ENCODE data around the gene STAT3. TPM values are rescaled to one million over a fixed set of nuclear protein-coding genes. Genes with fewer than 3 reads are reported as not detected.

The STAT3 gene
- total and polyA plus RNA-seq, 9 of the 15 experiments (the other 6 are each of a cell fraction or from before 2014, with no cell fraction given): 90.0 to 179 (median 114) TPM

GRCh38 chr17:42271006-42271778 lies 117.0 kb downstream of the STAT3 start (continued):
- TF ChIP-seq GTF2B (IDR thresholded peaks at IDR 0.05; ENCODE audit: extremely low read depth, insufficient read length) (no peak), ZNF274 (IDR thresholded peaks at IDR 0.05; ENCODE audit: borderline replicate concordance, low read depth, low read length) (no peak), RREB1 (CRISPR knock-in tag; IDR thresholded peaks at IDR 0.05) (no peak), MTA1 (IDR thresholded peaks at IDR 0.05; ENCODE audit: borderline replicate concordance) (no peak), ZNF143 (CRISPR knock-in tag; IDR thresholded peaks at IDR 0.05) (no peak), C11orf30 (IDR thresholded peaks at IDR 0.05; ENCODE audit: low read depth) (0 out of 2 replicates have a peak, but pooled peaks have one; percentile 7), GTF3C2 (IDR thresholded peaks at IDR 0.05; ENCODE audit: borderline replicate concordance, extremely low read depth, insufficient read length) (no peak), CLOCK (CRISPR knock-in tag; IDR thresholded peaks at IDR 0.05; ENCODE audit: borderline replicate concordance) (no peak), SMARCE1 (IDR thresholded peaks at IDR 0.05) (no peak), ZNF212 (CRISPR knock-in tag; IDR thresholded peaks at IDR 0.05) (no peak), BCOR (IDR thresholded peaks at IDR 0.05) (no peak), KAT8 (IDR thresholded peaks at IDR 0.05; ENCODE audit: low read depth) (no peak), EHMT2 (IDR thresholded peaks at IDR 0.05) (no peak), ZNF23 (CRISPR knock-in tag; IDR thresholded peaks at IDR 0.05) (no peak), PURB (CRISPR knock-in tag; IDR thresholded peaks at IDR 0.05; ENCODE audit: low read depth) (no peak), MEIS2 (IDR thresholded peaks at IDR 0.05; ENCODE audit: partially characterized antibody) (peak; percentile 76), KHSRP (IDR thresholded peaks at IDR 0.05) (no peak)
